HUES6 (cell line): ENCODE data around the gene SYCP2L.
"Not testable (repeated sequence)": the region's sequence is repeated elsewhere in the genome, so short reads cannot be mapped to it uniquely, and the experiment has no call there.

Experiments
- H3K27ac ChIP-seq: 2 replicates; pipeline ENCODE4 v1.7.0; 2013; ENCODE audit warnings: low read depth, mild to moderate bottlenecking, low read length, inconsistent platforms
- H3K27me3 ChIP-seq: 2 replicates; pipeline ENCODE4 v1.6.1; 2013; ENCODE audit warnings: low read length; ENCODE audit not compliant: control insufficient read depth, insufficient read depth
- H3K36me3 ChIP-seq: 2 replicates; pipeline ENCODE4 v1.6.1; 2013; ENCODE audit warnings: low read length; ENCODE audit not compliant: control insufficient read depth, insufficient read depth
- H3K4me1 ChIP-seq: 2 replicates; pipeline ENCODE4 v1.6.1; 2013; ENCODE audit warnings: low read length; ENCODE audit not compliant: control insufficient read depth, insufficient read depth
- H3K4me3 ChIP-seq: 2 replicates; pipeline ENCODE4 v1.5.1; 2013; ENCODE audit warnings: low read depth, low read length
- H3K9ac ChIP-seq: one replicate; pipeline ENCODE4 v1.6.1; 2013; ENCODE audit warnings: mild to moderate bottlenecking, low read length
- H3K9me3 ChIP-seq: 2 replicates; pipeline ENCODE4 v1.6.1; 2013; ENCODE audit warnings: low read depth, low read length; ENCODE audit not compliant: control insufficient read depth, insufficient read depth

Gene SYCP2L

GRCh38 chr6:10901770-10902169 is 14.9 kb downstream of the SYCP2L start:
- Histone ChIP-seq H3K9me3 (no peaks in the 10 kb centered on the region), H3K4me1 (no peaks in the 10 kb centered on the region), H3K27me3 (no peaks in the 10 kb centered on the region), H3K9ac (no peak overlapping the region), H3K27ac (no peak overlapping the region), H3K4me3 (no peak overlapping the region), H3K36me3 (peaks cover 6% of the 10 kb centered on the region)

- Histone ChIP-seq H3K9ac (no peak overlapping the region), H3K36me3 (peaks cover 4% of the 10 kb centered on the region; the same call in 1 of the 2 replicates), H3K27me3 (no peaks in the 10 kb centered on the region), H3K9me3 (no peaks in the 10 kb centered on the region), H3K4me1 (no peaks in the 10 kb centered on the region), H3K27ac (no peak overlapping the region), H3K4me3 (no peak overlapping the region)
Observed at GRCh38 chr6:10904015-10904414, 17.2 kb downstream of the SYCP2L start.

- H3K27ac ChIP-seq: no peak overlapping the region
- H3K4me1 ChIP-seq: no peaks in the 10 kb centered on the region
- H3K4me3 ChIP-seq: no peak overlapping the region
- peaks cover 3% of the 10 kb centered on the region; the same call in 1 of the 2 replicates for H3K36me3 ChIP-seq
- no peak overlapping the region for H3K9ac ChIP-seq
- H3K27me3 ChIP-seq: no peaks in the 10 kb centered on the region
- no peaks in the 10 kb centered on the region for H3K9me3 ChIP-seq
Observed at GRCh38 chr6:10908228-10908627, 21.4 kb downstream of the SYCP2L start.

GRCh38 chr6:10919520-10919919 is 32.7 kb downstream of the SYCP2L start:
- not testable (repeated sequence) for H3K36me3 ChIP-seq, H3K4me3 ChIP-seq, H3K27ac ChIP-seq, H3K27me3 ChIP-seq, H3K4me1 ChIP-seq, H3K9me3 ChIP-seq, H3K9ac ChIP-seq

- H3K36me3 ChIP-seq: peaks cover 11% of the 10 kb centered on the region
- H3K27ac ChIP-seq: no peak overlapping the region
- H3K9me3 ChIP-seq: no peaks in the 10 kb centered on the region
- H3K4me3 ChIP-seq: no peak overlapping the region
- H3K27me3 ChIP-seq: no peaks in the 10 kb centered on the region
- no peak overlapping the region for H3K9ac ChIP-seq
- H3K4me1 ChIP-seq: no peaks in the 10 kb centered on the region
Observed at GRCh38 chr6:10933126-10933525, 46.3 kb downstream of the SYCP2L start.

GRCh38 chr6:10939840-10940239 is 53.0 kb downstream of the SYCP2L start:
- Histone ChIP-seq H3K27me3 (no peaks in the 10 kb centered on the region), H3K36me3 (no peaks in the 10 kb centered on the region), H3K4me3 (no peak overlapping the region), H3K9me3 (no peaks in the 10 kb centered on the region), H3K9ac (no peak overlapping the region), H3K4me1 (no peaks in the 10 kb centered on the region), H3K27ac (no peak overlapping the region)

GRCh38 chr6:10945845-10946244 is 59.0 kb downstream of the SYCP2L start:
- Histone ChIP-seq H3K4me1 (no peaks in the 10 kb centered on the region), H3K4me3 (no peak overlapping the region), H3K9me3 (no peaks in the 10 kb centered on the region), H3K27me3 (no peaks in the 10 kb centered on the region), H3K27ac (no peak overlapping the region), H3K9ac (no peak overlapping the region), H3K36me3 (no peaks in the 10 kb centered on the region)

- no peaks in the 10 kb centered on the region for H3K9me3 ChIP-seq
- H3K9ac ChIP-seq: no peak overlapping the region
- H3K27ac ChIP-seq: no peak overlapping the region
- no peaks in the 10 kb centered on the region for H3K36me3 ChIP-seq
- no peaks in the 10 kb centered on the region for H3K27me3 ChIP-seq
- H3K4me3 ChIP-seq: no peak overlapping the region
- no peaks in the 10 kb centered on the region for H3K4me1 ChIP-seq
Observed at GRCh38 chr6:10947966-10948365, 61.1 kb downstream of the SYCP2L start.

- Histone ChIP-seq H3K4me3 (no peak overlapping the region), H3K9ac (no peak overlapping the region), H3K9me3 (no peaks in the 10 kb centered on the region)
Observed at GRCh38 chr6:10949579-10950490, 63.0 kb downstream of the SYCP2L start.

GRCh38 chr6:10951675-10952282 is 64.9 kb downstream of the SYCP2L start:
- H3K9me3 ChIP-seq: no peaks in the 10 kb centered on the region

More at GRCh38 chr6:10949579-10950490, 63.0 kb downstream of the SYCP2L start:
- no peaks in the 10 kb centered on the region for H3K27me3 ChIP-seq
- no peak overlapping the region for H3K27ac ChIP-seq
- H3K36me3 ChIP-seq: no peaks in the 10 kb centered on the region
- peaks cover 2% of the 10 kb centered on the region; the same call in 1 of the 2 replicates for H3K4me1 ChIP-seq

GRCh38 chr6:10954590-10955010 is 67.7 kb downstream of the SYCP2L start:
- Histone ChIP-seq H3K4me1 (peaks cover 4% of the 10 kb centered on the region; the same call in 1 of the 2 replicates), H3K4me3 (no peak overlapping the region)

More at GRCh38 chr6:10951675-10952282, 64.9 kb downstream of the SYCP2L start:
- H3K9ac ChIP-seq: no peak overlapping the region
- H3K4me3 ChIP-seq: no peak overlapping the region
- H3K27ac ChIP-seq: no peak overlapping the region
- peaks cover 4% of the 10 kb centered on the region; the same call in 1 of the 2 replicates for H3K4me1 ChIP-seq
- no peaks in the 10 kb centered on the region for H3K36me3 ChIP-seq
- H3K27me3 ChIP-seq: no peaks in the 10 kb centered on the region

More at GRCh38 chr6:10954590-10955010, 67.7 kb downstream of the SYCP2L start:
- Histone ChIP-seq H3K9ac (no peak overlapping the region), H3K9me3 (no peaks in the 10 kb centered on the region), H3K27me3 (no peaks in the 10 kb centered on the region), H3K27ac (no peak overlapping the region), H3K36me3 (no peaks in the 10 kb centered on the region)
